ENCODE measurements around the gene STX5. TPM values are rescaled to one million over a fixed set of nuclear protein-coding genes. Genes with fewer than 3 reads are reported as not detected.
"Not testable (repeated sequence)": the region's sequence is repeated elsewhere in the genome, so short reads cannot be mapped to it uniquely, and the experiment has no call there.

Gene STX5
- total RNA-seq, 2 donors from 2014 or later, result 32.0 to 53.4 TPM

DNA sequence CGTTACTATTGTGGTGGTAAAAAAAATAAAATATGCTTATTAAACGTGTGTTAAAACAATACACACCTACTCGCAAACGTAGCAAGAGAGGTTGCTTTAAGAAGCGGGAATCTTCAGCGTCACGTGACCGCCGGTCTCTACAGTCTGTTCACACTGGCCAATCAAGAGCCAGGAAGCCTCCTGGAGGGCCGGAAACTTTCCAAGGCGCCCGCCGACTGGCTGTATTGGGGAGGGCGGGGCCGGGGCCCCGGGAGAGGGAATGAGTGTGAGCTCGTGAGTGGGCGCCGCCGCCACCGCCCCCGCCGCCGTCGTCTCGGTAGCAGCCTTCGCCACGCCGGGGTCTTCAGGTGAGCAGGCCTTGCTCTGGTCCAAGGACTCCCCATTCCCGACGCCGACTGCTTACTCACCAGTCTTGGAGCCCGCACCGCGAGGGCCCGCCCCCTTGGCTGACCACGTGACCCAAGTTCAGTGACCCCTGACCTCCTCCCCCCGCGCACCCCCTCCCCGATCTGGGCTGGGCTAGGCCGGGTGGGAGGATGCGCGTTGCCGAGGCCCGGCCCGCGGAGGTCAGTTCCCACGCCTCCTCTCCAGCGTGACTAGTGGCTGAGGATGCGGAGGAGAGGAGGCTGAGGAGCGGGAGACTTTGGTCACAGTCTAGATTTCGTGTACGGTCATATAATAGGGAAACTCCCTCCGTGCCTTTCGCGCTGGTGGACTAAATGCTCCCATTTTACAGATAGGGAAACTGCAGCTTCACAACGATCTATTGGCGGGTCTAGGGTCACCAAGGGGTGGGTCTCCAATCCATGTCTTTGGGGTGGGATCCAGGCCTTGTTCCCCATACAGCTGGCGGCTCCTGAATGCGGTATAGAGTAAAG, 60.5 kb downstream of the STX5 start, which contains the start of gene TAF6L:
TAF6L (plus strand) TSS at position 253 of the 878 bp plus-strand sequence. CDS start 4,388 bp downstream, outside the sequence.
- H3K27me3 Mint-ChIP-seq, result no peaks in the 10 kb centered on the region
- peak within 1 kb of the TSS; percentile 86 for H3K4me3 Mint-ChIP-seq
- peak; percentile 96 for DNase-seq (ENCODE audit: low spot score)
- H3K36me3 Mint-ChIP-seq, result no peaks in the 10 kb centered on the region
- ATAC-seq, result peak; percentile 94 to 96
- peaks cover 14 to 15% of the 10 kb centered on the region in 2 donors for H3K4me1 Mint-ChIP-seq (ENCODE audit: low read depth in 2 of 2)
- no peaks in the 10 kb centered on the region for H3K9me3 Mint-ChIP-seq
- peak within 1 kb of the TSS; percentile 82 to 87 for H3K27ac Mint-ChIP-seq

DNA sequence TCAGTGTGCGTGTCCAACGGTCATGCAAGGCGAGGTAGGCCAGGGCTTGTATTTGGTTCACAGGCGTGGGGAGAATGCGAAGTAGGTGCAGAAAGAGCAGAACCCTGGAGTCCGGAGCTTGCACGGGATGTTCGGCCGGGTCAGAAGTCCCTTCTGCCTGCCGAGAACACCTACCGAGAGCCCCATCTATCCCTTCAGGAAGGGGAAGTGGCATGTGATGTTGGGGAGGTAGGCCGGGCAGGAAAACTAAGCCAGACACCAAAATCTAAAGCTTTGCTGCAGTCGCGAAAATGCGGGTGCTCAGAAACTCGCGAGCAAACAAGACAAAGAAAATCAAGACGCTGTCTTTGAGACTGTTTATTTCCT, 61.1 kb downstream of the STX5 start:
- ATAC-seq (no peak), DNase-seq (ENCODE audit: low spot score) (peak; percentile 61)
- H3K36me3 Mint-ChIP-seq, result no peaks in the 10 kb centered on the region
- H3K9me3 Mint-ChIP-seq, result no peaks in the 10 kb centered on the region
- peak overlapping the region; percentile 86 for H3K4me3 Mint-ChIP-seq
- H3K4me1 Mint-ChIP-seq (ENCODE audit: low read depth in 2 of 2), result peaks cover 14 to 15% of the 10 kb centered on the region in 2 donors
- no peaks in the 10 kb centered on the region for H3K27me3 Mint-ChIP-seq
- H3K27ac Mint-ChIP-seq, result peak overlapping the region; percentile 82 to 87

DNA sequence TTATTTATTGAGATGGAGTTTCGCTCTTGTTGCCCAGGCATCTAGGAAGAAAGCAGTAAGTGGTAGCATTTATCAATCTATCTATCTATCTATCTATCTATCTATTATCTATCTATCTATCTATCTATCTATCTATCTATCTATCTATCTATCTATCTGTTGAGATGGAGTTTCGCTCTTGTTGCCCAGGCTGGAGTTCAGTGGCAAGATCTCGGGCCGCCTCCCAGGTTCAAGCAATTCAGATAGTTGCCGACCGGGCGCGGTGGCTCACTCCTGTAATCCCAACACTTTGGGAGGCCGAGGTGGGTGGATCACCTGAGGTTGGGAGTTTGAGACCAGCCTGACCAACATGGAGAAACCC, 71.0 kb downstream of the STX5 start:
- not testable (repeated sequence) for H3K9me3 Mint-ChIP-seq; H3K36me3 Mint-ChIP-seq; H3K27me3 Mint-ChIP-seq; DNase-seq (ENCODE audit: low spot score); ATAC-seq
- Mint-ChIP-seq H3K27ac (peak overlapping the region; percentile 80 to 95), H3K4me1 (ENCODE audit: low read depth in 2 of 2) (peaks cover 11 to 14% of the 10 kb centered on the region in 2 donors), H3K4me3 (peak overlapping the region; percentile 93)

DNA sequence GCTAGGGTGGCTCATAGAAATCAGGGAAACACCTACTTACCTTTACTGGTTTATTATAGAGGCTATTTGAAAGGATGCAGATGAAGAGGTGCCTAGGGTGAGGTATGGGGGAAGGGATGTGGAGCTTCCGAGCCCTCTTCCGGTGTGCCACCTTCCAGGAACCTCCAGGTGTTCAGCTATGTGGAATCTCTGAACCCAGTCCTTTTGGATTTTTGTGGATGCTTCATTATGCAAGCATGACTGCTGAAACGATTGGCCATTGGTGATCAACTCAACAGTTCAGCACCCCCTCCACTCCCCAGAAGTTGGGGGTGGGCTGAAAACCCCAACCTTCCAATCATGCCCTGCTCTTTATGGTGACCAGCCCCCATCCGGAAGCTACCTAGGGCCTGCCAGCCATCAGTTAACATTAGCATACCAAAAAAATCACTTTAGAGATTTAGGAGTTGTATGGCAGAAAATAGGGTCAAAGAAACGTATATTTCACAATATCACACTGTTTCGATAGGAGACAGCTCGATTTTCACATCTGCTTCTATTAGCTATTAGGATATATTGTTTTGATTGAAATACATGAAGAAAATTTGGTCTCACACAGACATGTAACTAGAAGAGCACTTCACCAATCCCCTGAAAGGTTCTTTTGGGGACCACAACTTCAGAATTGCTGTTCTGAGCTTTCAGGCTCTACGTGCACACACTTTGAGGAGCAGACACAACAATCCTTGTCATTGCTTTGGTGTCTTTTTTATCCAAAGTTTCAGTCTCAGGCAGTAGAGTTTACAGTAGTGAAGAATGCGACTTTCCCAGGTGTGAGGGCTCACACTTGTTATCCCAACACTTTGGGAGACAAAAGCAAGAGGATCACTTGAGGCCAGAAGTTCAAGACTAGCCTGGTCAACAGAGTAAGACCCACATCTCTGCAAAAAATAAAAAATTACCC, 73.7 kb downstream of the STX5 start:
- DNase-seq (ENCODE audit: low spot score), result no peak
- Mint-ChIP-seq H3K27ac (no peak overlapping the region), H3K4me3 (no peak overlapping the region)

More for the DNA sequence above, 73.7 kb downstream of the STX5 start:
- H3K4me1 Mint-ChIP-seq (ENCODE audit: low read depth in 2 of 2), result peaks cover 14% of the 10 kb centered on the region in 2 donors
- no peaks in the 10 kb centered on the region for H3K27me3 Mint-ChIP-seq
- no peaks in the 10 kb centered on the region for H3K36me3 Mint-ChIP-seq
- no peaks in the 10 kb centered on the region for H3K9me3 Mint-ChIP-seq
- ATAC-seq, result no peak

Other genes with a start within 250 kb of the STX5 start
- gene TUT1, start 240.5 kb downstream of the STX5 start, total RNA-seq, result 10 to 100 TPM; 24.1 to 35.7 TPM
- 100 to 1,000 TPM; 234 to 259 TPM for gene MTA2, start 230.2 kb downstream of the STX5 start, total RNA-seq
- gene EML3, start 219.3 kb downstream of the STX5 start, total RNA-seq, result 100 to 1,000 TPM; 122 to 205 TPM
- 1 to 10 TPM; 4.5 to 4.6 TPM for gene ROM1, start 218.8 kb downstream of the STX5 start, total RNA-seq
- 10 to 100 TPM; 72.8 to 98.7 TPM for gene B3GAT3, start 210.1 kb downstream of the STX5 start, total RNA-seq
- gene GANAB, start 185.4 kb downstream of the STX5 start, total RNA-seq, result 100 to 1,000 TPM; 269 to 297 TPM
- gene INTS5, start 178.7 kb downstream of the STX5 start, total RNA-seq, result 10 to 100 TPM; 33.2 to 42.3 TPM
- 100 to 1,000 TPM; 131 to 149 TPM for gene C11orf98, start 166.8 kb downstream of the STX5 start, total RNA-seq
- gene CSKMT, start 166.7 kb downstream of the STX5 start, total RNA-seq, result 100 to 1,000 TPM in 1 of 2 donors, 10 to 100 TPM in 1; 30.0 to 121 TPM
- gene UQCC3, start 160.4 kb downstream of the STX5 start, total RNA-seq, result 1 to 10 TPM; 6.1 to 8.8 TPM
- 10 to 100 TPM; 20.9 to 33.7 TPM for gene LBHD1, start 159.8 kb downstream of the STX5 start, total RNA-seq
- gene UBXN1, start 153.0 kb downstream of the STX5 start, total RNA-seq, result 100 to 1,000 TPM in 1 of 2 donors, 10 to 100 TPM in 1; 91.1 to 124 TPM
- gene LRRN4CL, start 142.5 kb downstream of the STX5 start, total RNA-seq, result under 1 TPM; 0.36 to 0.52 TPM
- gene BSCL2, start 124.6 kb downstream of the STX5 start, total RNA-seq, result 10 to 100 TPM; 18.7 to 38.3 TPM
- not detected for gene GNG3, start 124.4 kb downstream of the STX5 start, total RNA-seq
- 10 to 100 TPM; 54.6 to 55.5 TPM for gene HNRNPUL2, start 104.6 kb downstream of the STX5 start, total RNA-seq
- gene TTC9C, start 103.6 kb downstream of the STX5 start, total RNA-seq, result 10 to 100 TPM; 36.8 to 39.4 TPM
- 1 to 10 TPM; 6.5 to 8.1 TPM for gene ZBTB3, start 77.9 kb downstream of the STX5 start, total RNA-seq
- 100 to 1,000 TPM in 1 of 2 donors, 10 to 100 TPM in 1; 93.3 to 127 TPM for gene POLR2G, start 70.5 kb downstream of the STX5 start, total RNA-seq
- 10 to 100 TPM; 13.9 to 34.1 TPM for gene TAF6L, start 60.7 kb downstream of the STX5 start, total RNA-seq
- gene TMEM179B, start 44.6 kb downstream of the STX5 start, total RNA-seq, result 10 to 100 TPM; 30.5 to 31.1 TPM
- gene TMEM223, start 40.0 kb downstream of the STX5 start, total RNA-seq, result 10 to 100 TPM; 13.0 to 20.1 TPM
- 100 to 1,000 TPM; 108 to 145 TPM for gene NXF1, start 26.6 kb downstream of the STX5 start, total RNA-seq
- gene TEX54, start 790 bp upstream of the STX5 start, total RNA-seq, result 1 to 10 TPM in 1 of 2 donors, not detected in 1; 1.0 TPM
- 100 to 1,000 TPM in 1 of 2 donors, 10 to 100 TPM in 1; 90.4 to 136 TPM for gene WDR74, start 7.5 kb upstream of the STX5 start, total RNA-seq
- 100 to 1,000 TPM; 234 to 307 TPM for gene SLC3A2, start 48.8 kb upstream of the STX5 start, total RNA-seq
- gene CHRM1, start 89.3 kb upstream of the STX5 start, total RNA-seq, result not detected
- not detected for gene SLC22A6, start 152.9 kb upstream of the STX5 start, total RNA-seq
- gene SLC22A8, start 183.8 kb upstream of the STX5 start, total RNA-seq, result not detected

Data from natural killer cell treated with Interleukin-12 subunit alpha and Interleukin-12 subunit beta and Interleukin-15 and Interleukin-18, amount 100 ng/mL, for 72 hours (primary cell).